H1 (cell line): ENCODE results near the gene NEGR1. TPM values are rescaled to one million over a fixed set of nuclear protein-coding genes. Genes with fewer than 3 reads are reported as not detected.

Source experiments
- CTCF ChIA-PET: fragments of 300-600 bp; sonication (Branson Sonifier 250); formaldehyde crosslinking; loops from one replicate; lab custom pipeline; 2021; ENCODE audit not compliant: partially characterized antibody; lab: Charles Lee
- POLR2A ChIA-PET: fragments of 300-600 bp; sonication (Branson Sonifier 250); formaldehyde crosslinking; loops from one replicate; lab custom pipeline; 2021; ENCODE audit warnings: inconsistent platforms; ENCODE audit not compliant: partially characterized antibody; lab: Charles Lee
- DNase-seq, 2 experiments: peaks; one replicate each; pipeline versions ENCODE4 v3.0.0 to v3.0.0-alpha.2; 2010 to 2022; ENCODE audit warnings: low spot score in 2 of 2, low read depth in 1 of 2, mixed read lengths in 1 of 2
- FAIRE-seq: peaks from 2 replicates; lab custom pipeline; 2011; peaks lifted over from hg19 to GRCh38; lab: Jason Lieb, UNC
- H2AFZ ChIP-seq: 2 replicates; pipeline ENCODE4 v1.8.1; 2012; ENCODE audit warnings: low read length, inconsistent platforms
- H2AK5ac ChIP-seq: 2 replicates; pipeline ENCODE4 v1.6.1; 2013; ENCODE audit warnings: low read depth, low read length
- H2BK120ac ChIP-seq: replicated peaks from 2 replicates; pipeline ENCODE3; 2013; ENCODE audit warnings: low read depth, low read length, inconsistent platforms
- H2BK12ac ChIP-seq: 2 replicates; pipeline ENCODE4 v1.6.1; 2013; ENCODE audit warnings: low read depth, low read length
- H2BK15ac ChIP-seq: 2 replicates; pipeline ENCODE4 v1.6.1; 2013; ENCODE audit warnings: low read length
- H2BK20ac ChIP-seq: 2 replicates; pipeline ENCODE4 v1.6.1; 2013; ENCODE audit warnings: low read length
- H2BK5ac ChIP-seq: 2 replicates; pipeline ENCODE4 v1.6.1; 2013; ENCODE audit warnings: low read depth, low read length
- H3K14ac ChIP-seq: 2 replicates; pipeline ENCODE4 v1.6.1; 2013; ENCODE audit warnings: inconsistent platforms; ENCODE audit not compliant: insufficient read length
- H3K18ac ChIP-seq: 2 replicates; pipeline ENCODE4 v1.6.1; 2013; ENCODE audit warnings: low read length; ENCODE audit errors: extremely low read depth
- H3K23ac ChIP-seq: 2 replicates; pipeline ENCODE4 v1.6.1; 2013; ENCODE audit warnings: inconsistent platforms; ENCODE audit not compliant: insufficient read length
- H3K23me2 ChIP-seq: 2 replicates; pipeline ENCODE4 v1.6.1; 2013; ENCODE audit warnings: low read depth, low read length
- H3K27ac ChIP-seq: 2 replicates; pipeline ENCODE4 v1.6.1; 2011; ENCODE audit warnings: low read depth, low read length, inconsistent platforms
- H3K27me3 ChIP-seq, 4 experiments: replicated peaks in 1 of 4; 1 replicate in 1 of 4; 2 replicates in 3 of 4; pipeline versions ENCODE4 v1.6.1 to v1.8.1; 2011 to 2013; ENCODE audit warnings: low read length in 3 of 4, mild to moderate bottlenecking in 3 of 4, inconsistent platforms in 2 of 4, mixed read lengths in 2 of 4, moderate library complexity in 1 of 4; ENCODE audit not compliant: control insufficient read depth in 3 of 4, insufficient read depth in 3 of 4; ENCODE audit errors: extremely low read depth in 1 of 4
- H3K36me3 ChIP-seq, 4 experiments: 2 replicates each; pipeline versions ENCODE4 v1.6.1 to v1.8.1; 2011 to 2013; ENCODE audit warnings: mild to moderate bottlenecking in 4 of 4, low read length in 3 of 4, moderate library complexity in 2 of 4, control low read depth in 1 of 4, inconsistent platforms in 1 of 4; ENCODE audit not compliant: insufficient read depth in 4 of 4, control insufficient read depth in 2 of 4
- H3K4ac ChIP-seq: replicated peaks from 2 replicates; pipeline ENCODE3; 2013; ENCODE audit warnings: low read length, low read depth, mixed read lengths, inconsistent platforms; ENCODE audit not compliant: insufficient read length
- H3K4me1 ChIP-seq, 4 experiments: replicated peaks in 1 of 4; 1 replicate in 1 of 4; 2 replicates in 3 of 4; pipeline versions ENCODE4 v1.6.1 to v1.8.1; 2011 to 2013; ENCODE audit warnings: low read length in 3 of 4, inconsistent platforms in 2 of 4, mixed read lengths in 1 of 4; ENCODE audit not compliant: insufficient read depth in 4 of 4, control insufficient read depth in 3 of 4
- H3K4me2 ChIP-seq, 2 experiments: 2 replicates each; pipeline versions ENCODE4 v1.6.1 to v1.8.1; 2011 to 2013; ENCODE audit warnings: low read depth in 2 of 2, low read length in 2 of 2, control low read depth in 1 of 2, inconsistent platforms in 1 of 2, mild to moderate bottlenecking in 1 of 2; ENCODE audit not compliant: insufficient read depth in 1 of 2
- H3K4me3 ChIP-seq, 4 experiments: fragments of 200-600, 300-600 bp in 1 of 4; sonication (generic), shearing (Covaris generic), sonication (Bioruptor Twin) in 1 of 4; 2 replicates each; pipeline versions ENCODE4 v1.5.1 to v1.8.1; 2011 to 2016; ENCODE audit warnings: low read length in 4 of 4, low read depth in 3 of 4, control low read depth in 2 of 4, inconsistent platforms in 2 of 4, mild to moderate bottlenecking in 2 of 4, mixed read lengths in 1 of 4, moderate library complexity in 1 of 4; ENCODE audit not compliant: insufficient read depth in 2 of 4; ENCODE audit errors: extremely low read depth in 1 of 4
- H3K56ac ChIP-seq: replicated peaks from 2 replicates; pipeline ENCODE3; 2013; ENCODE audit warnings: low read depth, mild to moderate bottlenecking, mixed read lengths, low read length, inconsistent platforms; ENCODE audit not compliant: insufficient read length
- H3K79me1 ChIP-seq: 2 replicates; pipeline ENCODE4 v1.6.1; 2013; ENCODE audit warnings: low read depth, low read length, control low read depth
- H3K79me2 ChIP-seq, 2 experiments: 2 replicates each; pipeline versions ENCODE4 v1.6.1 to v1.8.1; 2012 to 2013; ENCODE audit warnings: low read length in 2 of 2, mild to moderate bottlenecking in 2 of 2, inconsistent platforms in 1 of 2; ENCODE audit not compliant: insufficient read depth in 2 of 2, control insufficient read depth in 1 of 2
- H3K9ac ChIP-seq, 4 experiments: replicated peaks in 1 of 4; 1 replicate in 1 of 4; 2 replicates in 3 of 4; pipeline versions ENCODE4 v1.6.1 to v1.8.1; 2011 to 2013; ENCODE audit warnings: low read depth in 3 of 4, low read length in 3 of 4, control low read depth in 2 of 4, mild to moderate bottlenecking in 2 of 4, moderate library complexity in 2 of 4, inconsistent platforms in 1 of 4; ENCODE audit errors: extremely low read depth in 1 of 4
- H3K9me3 ChIP-seq, 2 experiments: 2 replicates each; pipeline versions ENCODE4 v1.6.1 to v1.8.1; 2012 to 2013; ENCODE audit warnings: mild to moderate bottlenecking in 2 of 2, moderate library complexity in 2 of 2, control low read depth in 1 of 2, inconsistent platforms in 1 of 2, low read depth in 1 of 2, low read length in 1 of 2, mixed read lengths in 1 of 2; ENCODE audit not compliant: insufficient read depth in 2 of 2
- H4K20me1 ChIP-seq, 2 experiments: replicated peaks in 1 of 2; 2 replicates each; pipeline versions ENCODE3 to v1.8.1; 2011 to 2013; ENCODE audit warnings: inconsistent platforms in 2 of 2, low read length in 2 of 2, mild to moderate bottlenecking in 1 of 2; ENCODE audit not compliant: insufficient read depth in 2 of 2, control insufficient read depth in 1 of 2
- H4K5ac ChIP-seq: 2 replicates; pipeline ENCODE4 v1.6.1; 2013; ENCODE audit warnings: low read length, low read depth, mixed read lengths, inconsistent platforms; ENCODE audit not compliant: insufficient read length
- H4K8ac ChIP-seq: 2 replicates; pipeline ENCODE4 v1.8.0; 2013; ENCODE audit warnings: mild to moderate bottlenecking, moderate library complexity, low read length, inconsistent platforms; ENCODE audit not compliant: insufficient read depth; ENCODE audit errors: extremely low read depth
- H4K91ac ChIP-seq: replicated peaks from 2 replicates; pipeline ENCODE3; 2013; ENCODE audit warnings: low read length, mixed read lengths, inconsistent platforms; ENCODE audit not compliant: insufficient read length
- ATF3 ChIP-seq: IDR thresholded peaks from 2 replicates; pipeline ENCODE4 v1.6.1; 2011; ENCODE audit warnings: low read depth, mild to moderate bottlenecking, low read length; ENCODE audit not compliant: insufficient read depth
- CHD1 ChIP-seq: IDR thresholded peaks from 2 replicates; pipeline ENCODE4 v1.6.1; 2012; ENCODE audit warnings: low read depth, low read length, improper control_type of control experiment
- CTBP2 ChIP-seq: IDR thresholded peaks from 2 replicates; pipeline ENCODE4 v1.7.0; 2011; ENCODE audit warnings: borderline replicate concordance, mild to moderate bottlenecking, moderate library complexity, mixed read lengths, low read length; ENCODE audit not compliant: insufficient read depth, insufficient read length
- EP300 ChIP-seq, 2 experiments: IDR thresholded peaks; 1 replicate in 1 of 2; 2 replicates in 1 of 2; pipeline ENCODE4 v1.6.1; 2011 to 2012; ENCODE audit warnings: low read depth in 2 of 2, low read length in 2 of 2, mild to moderate bottlenecking in 2 of 2, borderline replicate concordance in 1 of 2, inconsistent platforms in 1 of 2, moderate library complexity in 1 of 2
- HDAC2 ChIP-seq, 2 experiments: fragments of 300-600 bp in 1 of 2; sonication (generic) in 1 of 2; IDR thresholded peaks; 2 replicates each; pipeline ENCODE4 v1.6.1; 2011 to 2012; ENCODE audit warnings: low read depth in 2 of 2, low read length in 2 of 2, mild to moderate bottlenecking in 2 of 2, moderate library complexity in 2 of 2, borderline replicate concordance in 1 of 2, inconsistent platforms in 1 of 2
- RAD21 ChIP-seq, 2 experiments: IDR thresholded peaks in 1 of 2; conservative IDR thresholded peaks in 1 of 2; 2 replicates each; pipeline ENCODE4 v1.6.1; 2011; ENCODE audit warnings: low read depth in 2 of 2, low read length in 2 of 2, improper control_type of control experiment in 1 of 2, inconsistent platforms in 1 of 2, mild to moderate bottlenecking in 1 of 2, moderate library complexity in 1 of 2
- SRF ChIP-seq: IDR thresholded peaks from 2 replicates; pipeline ENCODE4 v1.6.1; 2011; ENCODE audit warnings: mild to moderate bottlenecking, low read depth, low read length, moderate library complexity
- TBP ChIP-seq: IDR thresholded peaks from 2 replicates; pipeline ENCODE4 v1.6.1; 2011; ENCODE audit warnings: low read depth, low read length, improper control_type of control experiment
- USF2 ChIP-seq: IDR thresholded peaks from 2 replicates; pipeline ENCODE4 v1.6.1; 2011; ENCODE audit warnings: low read length, improper control_type of control experiment
- WGBS, 2 experiments: shearing (Covaris generic) in 1 of 2; methylation state at CpG; one replicate each; pipeline versions ENCODE4 v1.1.6 to v1.1.7; 2013 to 2015; ENCODE audit warnings: low lambda C conversion rate in 2 of 2, mixed read lengths in 2 of 2, inconsistent platforms in 1 of 2, low coverage in 1 of 2, missing lambda C conversion rate in 1 of 2; ENCODE audit not compliant: insufficient replicate concordance in 2 of 2, insufficient coverage in 1 of 2, insufficient read length in 1 of 2; ENCODE audit errors: extremely low coverage in 1 of 2, missing lambda C conversion rate in 1 of 2; 5-methylcytosine and 5-hydroxymethylcytosine counted together
- polyA plus RNA-seq, 7 experiments: library from polyadenylated mRNA; depleted of rRNA in 3 of 7; stranded (reverse) in 5 of 7; unstranded in 2 of 7; fragments of >200 nt in 5 of 7; fragments of 200-250 nt in 2 of 7; gene quantifications; 1 replicate in 5 of 7; 2 replicates in 1 of 7; 4 replicates in 1 of 7; pipeline versions ENCODE4 v1.2.1 to v1.2.3, GENCODE V29; 2011 to 2013; ENCODE audit warnings: missing spikeins in 2 of 7, mixed read lengths in 2 of 7
- total RNA-seq: library from RNA; stranded (reverse); fragmentation: NEBNext Ultra II Directional; extraction: Animal tissue kit (Norgen Biotek cat#: 25700); gene quantifications from 2 replicates; pipeline ENCODE4 v1.2.1, GENCODE V29; 2021

Gene NEGR1
- total and polyA plus RNA-seq, 2 of the 8 experiments (the other 6 are each of a cell fraction or from before 2014, with no cell fraction given) = 0.71 to 1.3 TPM

GRCh38 chr1:72111662-72112061 lies 170.7 kb downstream of the NEGR1 start:
- no peak overlapping the region for H4K5ac ChIP-seq
- H3K27ac ChIP-seq = no peak overlapping the region
- no peaks in the 10 kb centered on the region for H3K79me2 ChIP-seq
- no peaks in the 10 kb centered on the region for H3K36me3 ChIP-seq
- H2BK20ac ChIP-seq = no peak overlapping the region
- H4K8ac ChIP-seq = no peak overlapping the region
- CTCF ChIA-PET = no interaction called here
- H3K9me3 ChIP-seq = no peaks in the 10 kb centered on the region
- no peaks in the 10 kb centered on the region for H3K27me3 ChIP-seq
- no peak overlapping the region for H3K9ac ChIP-seq
- H3K23me2 ChIP-seq = no peaks in the 10 kb centered on the region; the same call in 1 of the 2 replicates
- no peak overlapping the region for H2BK120ac ChIP-seq
- no peak overlapping the region for H2AFZ ChIP-seq
- no peak overlapping the region for H3K23ac ChIP-seq
- DNase-seq (no peak), FAIRE-seq (no peak)
- H2BK12ac ChIP-seq = no peak overlapping the region
- no peak overlapping the region for H3K4me2 ChIP-seq
- H3K56ac ChIP-seq = no peak overlapping the region
- no peak overlapping the region for H4K91ac ChIP-seq
- H2BK5ac ChIP-seq = no peak overlapping the region
- H3K18ac ChIP-seq = no peak overlapping the region
- H4K20me1 ChIP-seq = no peaks in the 10 kb centered on the region
- WGBS, 2 experiments = 88% methylated on average over 4 of the region's 4 CpGs; no CpG with 5 or more reads in 1 of the 2 experiments
- H3K4me1 ChIP-seq = no peaks in the 10 kb centered on the region
- H3K14ac ChIP-seq = no peak overlapping the region
- POLR2A ChIA-PET = no interaction called here
- TF ChIP-seq EP300 (IDR thresholded peaks at IDR 0.05; ENCODE audit: borderline replicate concordance in 1 of 2, low read depth in 2 of 2, low read length in 2 of 2) = no peak
- no peak for TF ChIP-seq USF2
- no peak for TF ChIP-seq CHD1
- no peak for TF ChIP-seq SRF
- no peak for TF ChIP-seq ATF3
- no peak for TF ChIP-seq CTBP2
- TF ChIP-seq HDAC2 (IDR thresholded peaks at IDR 0.05; ENCODE audit: borderline replicate concordance in 1 of 2, low read depth in 2 of 2, low read length in 2 of 2) = no peak
- TF ChIP-seq TBP = no peak
- no peak for TF ChIP-seq RAD21 (IDR thresholded peaks at IDR 0.05 in 1 of 2, conservative IDR thresholded peaks at IDR 0.05 in 1 of 2; ENCODE audit: low read depth in 2 of 2, low read length in 2 of 2)
- no peak overlapping the region for H3K4ac ChIP-seq
- H2BK15ac ChIP-seq = no peak overlapping the region
- H3K4me3 ChIP-seq = no peak overlapping the region
- no peak overlapping the region for H2AK5ac ChIP-seq
- no peaks in the 10 kb centered on the region for H3K79me1 ChIP-seq
